ENCODE data around the gene ADAMTS9.

The ADAMTS9 gene

DNA sequence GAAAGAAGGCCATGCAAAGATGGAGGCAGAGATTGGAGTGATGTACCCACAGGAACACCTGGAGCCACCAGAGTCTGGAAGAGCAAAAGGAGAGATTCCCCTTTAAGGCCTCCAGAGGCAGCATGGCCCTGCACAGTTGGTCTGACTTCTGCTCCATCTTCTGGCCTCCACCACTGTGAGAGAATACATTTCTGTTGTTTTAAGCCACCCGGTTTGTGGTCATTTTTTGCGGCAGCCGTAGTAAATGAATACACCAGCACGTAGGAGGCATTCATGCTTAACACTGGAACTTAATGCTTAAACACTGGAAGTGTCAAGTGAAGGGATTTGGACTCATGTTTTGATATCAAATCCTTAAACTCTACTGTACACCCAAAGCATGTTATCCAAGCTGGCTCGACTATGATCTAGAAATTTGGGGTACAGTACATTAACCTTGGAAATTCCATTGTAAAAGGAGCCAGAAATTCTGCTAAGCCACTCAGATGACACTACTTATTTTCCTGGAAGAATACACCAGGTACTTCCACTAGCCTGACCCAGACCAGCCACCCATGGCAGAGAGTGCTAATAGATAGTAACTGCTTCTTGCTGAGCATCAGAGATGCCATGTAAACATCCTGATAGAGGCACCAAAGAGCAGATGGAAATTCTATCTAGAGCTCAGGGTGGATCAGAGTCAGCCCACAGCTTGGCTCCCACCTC, 190.9 kb downstream of the ADAMTS9 start:
- in situ Hi-C loops (cut with HindIII; ENCODE audit: low sequenced_read_pairs), result no loop called here

DNA sequence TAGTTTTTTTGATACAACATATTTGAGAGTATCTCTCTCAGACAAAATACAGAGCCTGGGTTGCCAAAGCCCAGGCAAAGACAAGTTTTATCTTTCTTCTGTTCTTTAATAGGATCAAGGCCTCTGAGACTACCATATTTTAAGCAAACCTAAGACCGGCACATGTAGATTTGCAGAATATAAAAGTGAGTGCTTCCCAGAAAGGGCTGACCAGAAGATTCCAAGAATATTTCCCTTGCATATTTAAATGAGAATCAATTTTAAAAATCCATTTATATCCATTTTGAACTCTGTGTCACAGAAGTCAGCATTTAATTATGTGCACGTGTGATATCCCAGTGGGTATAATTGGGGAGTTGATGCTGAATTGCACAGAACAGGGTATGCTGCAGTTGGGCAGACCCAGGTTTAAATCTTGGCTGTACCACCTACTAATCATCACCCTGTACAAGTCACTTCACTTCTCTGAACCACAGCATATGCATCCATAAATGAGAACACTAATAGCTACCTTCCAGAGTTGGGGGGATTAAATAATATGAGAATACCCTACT, 191.9 kb downstream of the ADAMTS9 start:
- in situ Hi-C loops (cut with HindIII; ENCODE audit: low sequenced_read_pairs), result no loop called here

DNA sequence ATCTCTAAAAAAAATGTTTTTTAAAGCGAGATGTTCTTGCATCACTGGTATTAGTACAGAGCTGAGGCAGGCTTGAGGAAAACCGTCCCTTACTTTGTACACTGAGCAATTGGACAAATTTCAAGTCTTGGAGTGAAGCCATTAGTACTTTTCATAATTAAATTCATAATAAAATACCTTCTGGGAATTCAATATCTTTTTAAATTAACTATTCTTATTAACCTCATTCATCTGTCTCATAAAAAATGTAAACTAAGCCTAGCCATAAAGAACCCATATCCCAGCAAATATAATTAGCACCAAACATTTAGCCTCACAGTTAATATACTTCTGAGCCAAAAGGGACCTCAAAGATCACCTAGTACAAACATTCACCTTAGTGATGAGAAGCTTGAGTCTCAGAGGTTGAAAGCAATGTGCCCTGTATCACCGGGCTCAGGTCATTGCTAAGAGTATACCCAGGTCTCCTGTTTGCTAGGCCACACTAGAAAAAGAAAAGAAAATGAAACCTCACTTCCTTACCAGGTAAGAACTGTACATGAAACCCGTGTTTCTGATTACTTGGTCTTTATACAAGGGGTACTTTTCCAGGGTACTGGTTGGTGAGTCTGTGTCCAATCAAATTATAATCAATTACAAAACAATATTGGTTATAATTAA, 192.5 kb downstream of the ADAMTS9 start:
- in situ Hi-C loops (cut with HindIII; ENCODE audit: low sequenced_read_pairs), result no loop called here

DNA sequence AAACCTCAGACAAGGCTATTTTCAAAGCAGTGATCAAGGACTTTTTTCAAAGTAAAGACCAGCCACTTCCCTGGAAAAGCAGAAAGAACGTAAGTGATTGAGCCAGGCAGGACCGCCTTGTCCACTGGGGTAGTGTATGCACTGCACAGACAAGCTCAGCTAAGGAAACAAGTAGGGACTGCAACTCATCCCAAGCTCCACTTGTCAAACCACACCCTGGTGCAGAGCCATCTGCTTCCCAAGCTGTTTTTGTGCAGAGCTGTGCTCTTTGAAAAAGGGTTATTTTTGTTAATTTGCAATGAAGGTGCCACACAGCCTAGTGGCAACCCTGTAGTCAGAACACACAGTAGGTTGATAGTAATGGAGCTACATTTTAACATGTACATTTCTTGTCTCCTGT, 193.3 kb downstream of the ADAMTS9 start:
- in situ Hi-C loops (cut with HindIII; ENCODE audit: low sequenced_read_pairs), result no loop called here

DNA sequence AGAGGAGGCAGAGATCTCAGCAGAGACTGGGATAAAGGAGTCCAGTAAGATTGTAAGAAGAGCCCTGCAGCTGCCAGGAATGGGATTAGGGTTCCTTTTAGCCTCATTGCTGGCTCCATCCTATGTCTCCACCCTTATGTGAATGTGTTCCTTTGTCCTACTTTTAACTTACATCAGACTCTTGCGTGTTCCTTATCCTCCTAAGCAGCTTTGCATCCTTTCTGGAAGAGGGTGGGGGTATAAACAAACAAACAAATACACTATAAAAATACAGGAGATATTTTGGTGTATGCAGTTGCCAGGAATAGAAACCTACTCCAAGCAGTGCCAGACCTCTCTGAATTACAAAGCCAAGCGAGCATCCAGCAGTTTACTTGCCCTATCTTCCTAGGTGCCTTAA, 194.7 kb downstream of the ADAMTS9 start:
- in situ Hi-C loops (cut with HindIII; ENCODE audit: low sequenced_read_pairs), result no loop called here

DNA sequence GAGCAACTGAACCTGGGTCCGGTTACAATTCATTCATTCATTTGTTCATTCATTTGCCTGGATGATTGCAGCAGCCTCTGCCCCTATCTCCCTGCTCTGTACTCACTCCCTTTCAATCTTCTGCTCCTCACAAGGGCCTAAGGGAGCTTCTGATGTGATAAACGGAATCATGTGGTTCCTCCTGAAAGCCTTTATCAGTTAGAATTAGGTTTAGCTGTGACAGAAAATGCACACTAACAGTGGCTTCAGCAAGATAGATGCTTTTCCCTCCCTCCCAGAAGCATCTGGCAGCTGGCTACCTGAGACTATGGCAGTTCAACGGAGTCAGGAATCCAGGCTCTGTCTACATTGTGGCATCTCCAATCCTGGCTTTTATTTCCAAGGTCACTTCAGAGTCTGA, 196.0 kb downstream of the ADAMTS9 start:
- in situ Hi-C loops (cut with HindIII; ENCODE audit: low sequenced_read_pairs), result no loop called here

DNA sequence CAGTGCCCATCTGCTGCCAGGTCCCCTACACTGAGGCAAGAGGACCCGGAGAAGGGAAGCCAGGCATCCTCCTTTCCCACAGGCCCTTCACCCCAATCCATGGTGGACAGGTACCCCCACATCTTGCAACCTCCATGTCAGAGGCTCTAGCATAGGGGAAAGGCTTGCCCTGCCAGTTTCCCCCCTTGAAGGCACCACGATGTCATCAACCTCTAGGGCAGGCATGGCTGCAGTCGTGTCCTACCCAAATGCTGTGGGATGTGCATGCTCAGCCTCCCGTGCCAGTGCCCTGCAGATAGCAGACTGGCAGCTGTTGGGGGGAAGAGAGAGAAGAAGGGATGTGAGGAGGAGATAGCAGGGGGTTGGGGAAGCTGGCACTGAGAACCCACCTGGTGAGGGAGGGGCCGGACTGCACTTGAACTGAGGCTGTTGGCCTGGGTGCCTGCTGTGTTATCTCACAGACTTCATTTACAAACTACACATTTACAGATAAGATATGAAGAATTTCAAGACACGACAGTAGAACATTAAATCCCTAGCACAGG, 197.5 kb downstream of the ADAMTS9 start:
- in situ Hi-C loops (cut with HindIII; ENCODE audit: low sequenced_read_pairs), result no loop called here

DNA sequence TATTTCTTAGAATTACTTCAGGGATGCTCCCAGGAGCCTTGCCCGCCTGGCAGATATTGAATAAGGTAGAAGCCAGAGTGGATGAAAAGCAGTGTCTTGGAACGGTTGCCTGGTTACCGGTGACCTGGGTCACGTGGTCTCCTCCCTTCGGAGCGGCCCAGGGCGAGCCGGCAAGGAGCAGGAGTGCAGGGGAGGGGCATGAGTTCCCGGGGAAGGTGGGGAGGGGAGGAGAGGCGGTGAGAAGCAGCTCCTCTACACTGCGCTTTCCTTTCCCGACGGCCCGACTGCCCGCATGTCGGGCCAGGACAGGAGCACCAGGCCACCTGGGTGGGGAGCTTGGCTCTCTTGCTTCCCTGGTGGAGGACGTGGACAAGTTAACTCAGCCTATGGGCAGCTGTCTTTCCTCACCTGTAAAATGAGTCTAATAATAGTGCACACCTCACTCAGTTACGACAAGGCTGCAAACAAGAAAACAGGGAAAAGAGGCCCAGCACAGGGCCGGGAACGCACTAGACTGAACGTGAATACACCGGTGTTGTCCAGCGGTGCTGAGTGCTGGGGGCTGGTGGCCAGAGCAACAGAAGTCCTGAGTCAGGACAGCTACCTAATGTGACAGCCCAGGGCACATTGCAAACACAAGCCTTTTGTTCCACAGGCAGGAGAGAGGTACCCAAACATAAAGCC, 198.3 kb downstream of the ADAMTS9 start:
- in situ Hi-C loops (cut with HindIII; ENCODE audit: low sequenced_read_pairs), result no loop called here

DNA sequence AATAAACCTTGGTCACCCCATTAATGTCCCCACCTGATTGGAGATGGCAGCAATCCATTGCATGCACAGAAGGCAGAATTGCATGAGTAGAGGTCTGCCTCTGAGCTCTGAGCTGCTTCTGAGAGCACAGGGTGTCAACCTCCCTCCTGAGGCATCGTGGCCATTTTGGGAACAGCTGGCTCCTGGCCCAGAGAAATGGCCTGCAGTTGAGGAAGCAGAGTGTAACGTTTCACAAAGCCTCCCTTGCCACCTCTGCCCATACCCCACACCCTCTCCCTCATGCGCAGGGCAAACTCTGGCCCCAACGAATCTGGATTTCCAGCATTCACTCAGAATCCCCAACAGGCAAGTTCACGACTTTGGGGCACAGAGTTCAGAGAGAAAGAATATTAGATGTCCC, 198.9 kb downstream of the ADAMTS9 start:
- in situ Hi-C loops (cut with HindIII; ENCODE audit: low sequenced_read_pairs), result no loop called here

DNA sequence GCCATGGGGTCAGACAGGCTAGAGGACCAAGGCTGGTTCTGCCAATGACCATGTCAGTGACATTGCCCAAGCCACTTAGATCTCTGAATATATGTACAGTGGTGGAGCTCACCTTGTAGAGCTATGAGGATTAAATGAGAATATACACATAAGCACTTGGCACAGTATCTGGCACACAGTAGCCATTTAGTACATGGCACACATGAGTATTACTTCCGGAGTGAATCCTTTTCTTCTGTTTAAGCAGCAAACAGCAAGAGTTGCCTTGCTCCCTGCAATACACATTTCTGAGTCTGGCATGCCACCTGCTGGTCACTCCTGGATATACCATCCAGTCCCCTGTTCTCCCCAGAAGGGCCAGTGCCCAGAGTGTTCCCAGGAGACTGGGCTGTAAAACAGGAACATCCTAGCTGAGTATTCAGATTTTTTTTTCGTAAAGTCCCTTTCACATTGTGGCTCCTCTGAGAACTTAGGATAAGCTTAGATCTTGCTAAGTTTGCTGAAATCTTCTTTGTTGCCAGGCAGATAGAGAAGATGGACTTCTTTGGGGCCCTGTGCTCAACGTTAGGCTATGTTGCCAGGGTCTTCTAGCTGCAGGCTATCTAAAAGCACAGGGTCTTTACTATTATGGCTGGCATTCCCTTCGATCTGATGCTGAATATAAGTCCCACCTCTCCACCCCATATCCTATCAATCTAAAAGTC, 203.4 kb downstream of the ADAMTS9 start:
- in situ Hi-C loops (cut with HindIII; ENCODE audit: low sequenced_read_pairs), result no loop called here

DNA sequence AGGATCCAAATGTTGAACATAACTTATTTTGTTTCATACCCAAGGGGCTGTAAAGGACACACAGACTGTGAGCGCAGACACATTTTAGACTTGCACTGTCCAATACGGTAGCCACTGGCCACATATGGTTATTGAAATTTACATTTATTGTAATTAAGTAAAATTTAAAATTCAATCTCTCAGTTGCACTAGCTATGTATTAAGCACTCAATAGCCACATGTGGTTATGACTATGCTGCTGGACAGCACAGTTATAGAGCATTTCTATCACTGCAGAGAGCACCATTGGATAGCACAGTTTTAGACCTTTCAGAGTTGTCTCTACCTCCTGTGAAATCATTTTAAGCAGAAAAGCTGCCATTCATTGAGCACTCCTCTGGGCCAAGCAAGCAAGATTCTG, 204.3 kb downstream of the ADAMTS9 start:
- in situ Hi-C loops (cut with HindIII; ENCODE audit: low sequenced_read_pairs), result no loop called here

DNA sequence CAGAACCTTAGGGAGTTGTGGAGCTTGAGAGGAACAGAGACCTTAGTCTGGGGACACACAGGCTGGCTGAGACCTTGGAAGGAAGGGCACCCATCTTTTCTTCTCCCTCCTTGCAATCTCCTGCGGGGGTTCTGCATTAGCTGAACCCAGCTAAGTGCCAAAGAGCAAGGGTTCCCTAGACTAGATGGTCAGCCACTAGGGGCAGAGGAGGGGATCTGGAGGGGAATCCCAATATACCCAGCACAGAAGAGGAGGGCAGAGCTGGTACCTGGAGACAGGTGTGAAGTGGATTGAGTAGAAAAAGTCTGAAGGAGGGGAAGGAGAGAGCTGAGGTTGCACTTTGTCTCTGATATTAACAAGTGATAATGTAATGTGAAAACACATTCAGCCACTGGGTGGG, 212.8 kb downstream of the ADAMTS9 start:
- in situ Hi-C loops (cut with HindIII; ENCODE audit: low sequenced_read_pairs), result no loop called here

DNA sequence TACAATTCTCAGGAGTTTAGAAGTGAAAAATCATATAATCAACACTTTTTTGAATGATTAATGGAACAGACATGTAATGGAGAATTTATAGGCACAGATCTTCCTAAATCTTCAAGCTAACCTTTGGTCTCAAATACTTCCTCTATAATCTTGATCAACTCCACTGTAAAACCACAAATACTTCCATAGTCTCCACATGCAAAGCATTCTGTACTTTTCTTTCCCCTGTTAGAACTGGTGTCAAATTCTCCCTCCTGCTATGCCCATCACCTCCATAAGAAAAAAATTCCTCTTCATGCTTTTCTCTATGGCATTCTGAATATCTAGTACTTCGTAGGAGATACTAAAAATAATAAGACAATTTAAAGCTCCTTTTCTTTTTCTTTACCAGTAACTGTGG, 214.3 kb downstream of the ADAMTS9 start:
- in situ Hi-C loops (cut with HindIII; ENCODE audit: low sequenced_read_pairs), result loop anchor here (5.0 kb wide), 1 partner anchor 426 kb away; no protein-coding TSS in a partner anchor

DNA sequence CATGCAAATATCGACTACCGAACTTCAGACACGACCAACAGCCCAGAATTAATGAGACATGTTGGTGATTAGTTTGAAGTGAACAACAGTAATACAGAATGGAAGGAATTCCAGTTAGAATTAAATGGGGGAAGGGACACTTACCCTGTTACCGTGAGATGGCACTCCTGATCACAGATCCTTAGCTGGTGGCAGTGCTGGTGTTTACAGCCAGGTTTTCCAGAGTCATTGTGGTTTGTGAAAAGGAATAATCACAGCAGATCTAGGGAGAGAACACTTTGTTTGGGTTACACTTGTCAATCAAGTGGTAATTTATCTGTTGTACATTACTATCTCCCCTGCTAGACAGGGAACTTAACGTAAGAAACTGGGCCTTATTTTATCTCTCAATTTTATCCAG, 217.4 kb downstream of the ADAMTS9 start:
- in situ Hi-C loops (cut with HindIII; ENCODE audit: low sequenced_read_pairs), result loop anchor here (5.0 kb wide), 1 partner anchor 423 kb away; no protein-coding TSS in a partner anchor

DNA sequence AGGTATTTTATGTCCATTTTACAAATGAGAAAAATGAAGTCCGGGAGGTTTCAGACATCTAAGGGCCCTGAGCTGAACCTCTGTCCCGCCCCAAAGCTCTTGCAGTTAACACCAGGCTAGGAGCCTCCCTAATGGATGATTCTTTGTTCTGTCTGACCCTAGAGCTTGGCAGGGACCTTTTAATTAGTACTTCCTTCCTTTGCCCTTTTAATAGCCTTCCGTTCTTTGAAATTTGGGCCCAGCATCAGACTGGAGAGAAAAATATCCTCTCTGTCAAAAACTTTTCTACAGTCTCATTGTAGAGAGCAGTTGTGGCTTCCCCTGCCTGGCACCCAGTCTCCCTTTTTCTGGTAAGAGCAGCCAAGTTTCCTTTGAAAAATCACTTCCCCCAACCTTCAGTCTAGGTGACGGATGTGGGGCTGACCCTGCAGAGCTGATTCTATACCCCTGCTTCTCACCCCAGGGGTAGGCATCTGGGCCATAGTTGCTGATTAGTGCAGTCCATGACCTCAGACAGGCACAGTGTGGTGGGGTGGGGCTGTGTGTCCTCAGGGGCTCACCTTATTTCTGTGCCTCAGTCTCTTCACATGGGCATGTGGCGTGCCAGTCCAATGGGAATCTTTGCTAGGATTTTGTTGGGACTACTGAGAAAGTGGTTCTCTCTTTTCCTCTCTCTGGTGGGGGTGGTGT, 220.4 kb downstream of the ADAMTS9 start:
- in situ Hi-C loops (cut with HindIII; ENCODE audit: low sequenced_read_pairs), result no loop called here

Measured in endothelial cell of hepatic sinusoid (primary cell).